H1 (cell line): ENCODE data around the gene BIN1. TPM values are rescaled to one million over a fixed set of nuclear protein-coding genes. Genes with fewer than 3 reads are reported as not detected.

Experiments
- CTCF ChIA-PET: fragments of 300-600 bp; sonication (Branson Sonifier 250); formaldehyde crosslinking; loops from one replicate; lab custom pipeline; 2021; ENCODE audit not compliant: partially characterized antibody; lab: Charles Lee
- POLR2A ChIA-PET: fragments of 300-600 bp; sonication (Branson Sonifier 250); formaldehyde crosslinking; loops from one replicate; lab custom pipeline; 2021; ENCODE audit warnings: inconsistent platforms; ENCODE audit not compliant: partially characterized antibody; lab: Charles Lee
- DNase-seq, 2 experiments: peaks; one replicate each; pipeline versions ENCODE4 v3.0.0 to v3.0.0-alpha.2; 2010 to 2022; ENCODE audit warnings: low spot score in 2 of 2, low read depth in 1 of 2, mixed read lengths in 1 of 2
- FAIRE-seq: peaks from 2 replicates; lab custom pipeline; 2011; peaks lifted over from hg19 to GRCh38; lab: Jason Lieb, UNC
- H2AFZ ChIP-seq: 2 replicates; pipeline ENCODE4 v1.8.1; 2012; ENCODE audit warnings: low read length, inconsistent platforms
- H2AK5ac ChIP-seq: 2 replicates; pipeline ENCODE4 v1.6.1; 2013; ENCODE audit warnings: low read depth, low read length
- H2BK120ac ChIP-seq: replicated peaks from 2 replicates; pipeline ENCODE3; 2013; ENCODE audit warnings: low read depth, low read length, inconsistent platforms
- H2BK12ac ChIP-seq: 2 replicates; pipeline ENCODE4 v1.6.1; 2013; ENCODE audit warnings: low read depth, low read length
- H2BK15ac ChIP-seq: 2 replicates; pipeline ENCODE4 v1.6.1; 2013; ENCODE audit warnings: low read length
- H2BK20ac ChIP-seq: 2 replicates; pipeline ENCODE4 v1.6.1; 2013; ENCODE audit warnings: low read length
- H2BK5ac ChIP-seq: 2 replicates; pipeline ENCODE4 v1.6.1; 2013; ENCODE audit warnings: low read depth, low read length
- H3K14ac ChIP-seq: 2 replicates; pipeline ENCODE4 v1.6.1; 2013; ENCODE audit warnings: inconsistent platforms; ENCODE audit not compliant: insufficient read length
- H3K18ac ChIP-seq: 2 replicates; pipeline ENCODE4 v1.6.1; 2013; ENCODE audit warnings: low read length; ENCODE audit errors: extremely low read depth
- H3K23ac ChIP-seq: 2 replicates; pipeline ENCODE4 v1.6.1; 2013; ENCODE audit warnings: inconsistent platforms; ENCODE audit not compliant: insufficient read length
- H3K23me2 ChIP-seq: 2 replicates; pipeline ENCODE4 v1.6.1; 2013; ENCODE audit warnings: low read depth, low read length
- H3K27ac ChIP-seq: 2 replicates; pipeline ENCODE4 v1.6.1; 2011; ENCODE audit warnings: low read depth, low read length, inconsistent platforms
- H3K27me3 ChIP-seq, 4 experiments: replicated peaks in 1 of 4; 1 replicate in 1 of 4; 2 replicates in 3 of 4; pipeline versions ENCODE4 v1.6.1 to v1.8.1; 2011 to 2013; ENCODE audit warnings: low read length in 3 of 4, mild to moderate bottlenecking in 3 of 4, inconsistent platforms in 2 of 4, mixed read lengths in 2 of 4, moderate library complexity in 1 of 4; ENCODE audit not compliant: control insufficient read depth in 3 of 4, insufficient read depth in 3 of 4; ENCODE audit errors: extremely low read depth in 1 of 4
- H3K36me3 ChIP-seq, 4 experiments: 2 replicates each; pipeline versions ENCODE4 v1.6.1 to v1.8.1; 2011 to 2013; ENCODE audit warnings: mild to moderate bottlenecking in 4 of 4, low read length in 3 of 4, moderate library complexity in 2 of 4, control low read depth in 1 of 4, inconsistent platforms in 1 of 4; ENCODE audit not compliant: insufficient read depth in 4 of 4, control insufficient read depth in 2 of 4
- H3K4ac ChIP-seq: replicated peaks from 2 replicates; pipeline ENCODE3; 2013; ENCODE audit warnings: low read length, low read depth, mixed read lengths, inconsistent platforms; ENCODE audit not compliant: insufficient read length
- H3K4me1 ChIP-seq, 4 experiments: replicated peaks in 1 of 4; 1 replicate in 1 of 4; 2 replicates in 3 of 4; pipeline versions ENCODE4 v1.6.1 to v1.8.1; 2011 to 2013; ENCODE audit warnings: low read length in 3 of 4, inconsistent platforms in 2 of 4, mixed read lengths in 1 of 4; ENCODE audit not compliant: insufficient read depth in 4 of 4, control insufficient read depth in 3 of 4
- H3K4me2 ChIP-seq, 2 experiments: 2 replicates each; pipeline versions ENCODE4 v1.6.1 to v1.8.1; 2011 to 2013; ENCODE audit warnings: low read depth in 2 of 2, low read length in 2 of 2, control low read depth in 1 of 2, inconsistent platforms in 1 of 2, mild to moderate bottlenecking in 1 of 2; ENCODE audit not compliant: insufficient read depth in 1 of 2
- H3K4me3 ChIP-seq, 4 experiments: fragments of 200-600, 300-600 bp in 1 of 4; sonication (generic), shearing (Covaris generic), sonication (Bioruptor Twin) in 1 of 4; 2 replicates each; pipeline versions ENCODE4 v1.5.1 to v1.8.1; 2011 to 2016; ENCODE audit warnings: low read length in 4 of 4, low read depth in 3 of 4, control low read depth in 2 of 4, inconsistent platforms in 2 of 4, mild to moderate bottlenecking in 2 of 4, mixed read lengths in 1 of 4, moderate library complexity in 1 of 4; ENCODE audit not compliant: insufficient read depth in 2 of 4; ENCODE audit errors: extremely low read depth in 1 of 4
- H3K56ac ChIP-seq: replicated peaks from 2 replicates; pipeline ENCODE3; 2013; ENCODE audit warnings: low read depth, mild to moderate bottlenecking, mixed read lengths, low read length, inconsistent platforms; ENCODE audit not compliant: insufficient read length
- H3K79me1 ChIP-seq: 2 replicates; pipeline ENCODE4 v1.6.1; 2013; ENCODE audit warnings: low read depth, low read length, control low read depth
- H3K79me2 ChIP-seq, 2 experiments: 2 replicates each; pipeline versions ENCODE4 v1.6.1 to v1.8.1; 2012 to 2013; ENCODE audit warnings: low read length in 2 of 2, mild to moderate bottlenecking in 2 of 2, inconsistent platforms in 1 of 2; ENCODE audit not compliant: insufficient read depth in 2 of 2, control insufficient read depth in 1 of 2
- H3K9ac ChIP-seq, 4 experiments: replicated peaks in 1 of 4; 1 replicate in 1 of 4; 2 replicates in 3 of 4; pipeline versions ENCODE4 v1.6.1 to v1.8.1; 2011 to 2013; ENCODE audit warnings: low read depth in 3 of 4, low read length in 3 of 4, control low read depth in 2 of 4, mild to moderate bottlenecking in 2 of 4, moderate library complexity in 2 of 4, inconsistent platforms in 1 of 4; ENCODE audit errors: extremely low read depth in 1 of 4
- H3K9me3 ChIP-seq, 2 experiments: 2 replicates each; pipeline versions ENCODE4 v1.6.1 to v1.8.1; 2012 to 2013; ENCODE audit warnings: mild to moderate bottlenecking in 2 of 2, moderate library complexity in 2 of 2, control low read depth in 1 of 2, inconsistent platforms in 1 of 2, low read depth in 1 of 2, low read length in 1 of 2, mixed read lengths in 1 of 2; ENCODE audit not compliant: insufficient read depth in 2 of 2
- H4K20me1 ChIP-seq, 2 experiments: replicated peaks in 1 of 2; 2 replicates each; pipeline versions ENCODE3 to v1.8.1; 2011 to 2013; ENCODE audit warnings: inconsistent platforms in 2 of 2, low read length in 2 of 2, mild to moderate bottlenecking in 1 of 2; ENCODE audit not compliant: insufficient read depth in 2 of 2, control insufficient read depth in 1 of 2
- H4K5ac ChIP-seq: 2 replicates; pipeline ENCODE4 v1.6.1; 2013; ENCODE audit warnings: low read length, low read depth, mixed read lengths, inconsistent platforms; ENCODE audit not compliant: insufficient read length
- H4K8ac ChIP-seq: 2 replicates; pipeline ENCODE4 v1.8.0; 2013; ENCODE audit warnings: mild to moderate bottlenecking, moderate library complexity, low read length, inconsistent platforms; ENCODE audit not compliant: insufficient read depth; ENCODE audit errors: extremely low read depth
- H4K91ac ChIP-seq: replicated peaks from 2 replicates; pipeline ENCODE3; 2013; ENCODE audit warnings: low read length, mixed read lengths, inconsistent platforms; ENCODE audit not compliant: insufficient read length
- CHD2 ChIP-seq: IDR thresholded peaks from 2 replicates; pipeline ENCODE4 v1.6.1; 2012; ENCODE audit warnings: low read length, improper control_type of control experiment
- EGR1 ChIP-seq: IDR thresholded peaks from 2 replicates; pipeline ENCODE4 v1.6.1; 2011; ENCODE audit warnings: low read depth, low read length, borderline replicate concordance
- EZH2 ChIP-seq: fragments of 200-600 bp; sonication (generic); IDR thresholded peaks from 2 replicates; pipeline ENCODE4 v1.7.1; 2012; ENCODE audit warnings: low read depth, mild to moderate bottlenecking, moderate library complexity, low read length, inconsistent platforms; ENCODE audit not compliant: severe bottlenecking
- GTF2F1 ChIP-seq: IDR thresholded peaks from 2 replicates; pipeline ENCODE4 v1.6.1; 2012; ENCODE audit warnings: low read depth, low read length, improper control_type of control experiment, borderline replicate concordance
- HDAC6 ChIP-seq: IDR thresholded peaks from one replicate; pipeline ENCODE4 v1.7.1; 2012; ENCODE audit warnings: low read depth, mild to moderate bottlenecking, inconsistent platforms, low read length, moderate library complexity
- KDM1A ChIP-seq: fragments of 200-600, 300-600 bp; sonication (generic); IDR thresholded peaks from 2 replicates; pipeline ENCODE4 v1.7.1; 2016; ENCODE audit warnings: mild to moderate bottlenecking, low read length, borderline replicate concordance
- KDM4A ChIP-seq: IDR thresholded peaks from one replicate; pipeline ENCODE4 v1.7.1; 2012; ENCODE audit warnings: low read depth, mild to moderate bottlenecking, moderate library complexity, low read length, inconsistent platforms; ENCODE audit not compliant: severe bottlenecking
- MAX ChIP-seq: IDR thresholded peaks from 2 replicates; pipeline ENCODE4 v1.6.1; 2012; ENCODE audit warnings: inconsistent platforms
- NANOG ChIP-seq: IDR thresholded peaks from 2 replicates; pipeline ENCODE4 v1.6.1; 2011; ENCODE audit warnings: low read length, low read depth, mild to moderate bottlenecking, inconsistent platforms; ENCODE audit not compliant: insufficient read depth, poor library complexity, severe bottlenecking
- RBBP5 ChIP-seq: IDR thresholded peaks from 2 replicates; pipeline ENCODE4 v1.7.1; 2012; ENCODE audit warnings: low read depth, mild to moderate bottlenecking, inconsistent platforms, low read length, moderate library complexity, borderline replicate concordance
- RXRA ChIP-seq: IDR thresholded peaks from 2 replicates; pipeline ENCODE4 v1.6.1; 2011; ENCODE audit warnings: low read depth, mild to moderate bottlenecking, low read length, moderate library complexity; ENCODE audit not compliant: insufficient read depth
- SIN3A ChIP-seq, 2 experiments: IDR thresholded peaks in 1 of 2; conservative IDR thresholded peaks in 1 of 2; 2 replicates each; pipeline ENCODE4 v1.6.1; 2011 to 2012; ENCODE audit warnings: low read length in 2 of 2, improper control_type of control experiment in 1 of 2, low read depth in 1 of 2, mild to moderate bottlenecking in 1 of 2
- SIX5 ChIP-seq: IDR thresholded peaks from 2 replicates; pipeline ENCODE4 v1.6.1; 2011; ENCODE audit warnings: mild to moderate bottlenecking, low read depth, low read length
- YY1 ChIP-seq: IDR thresholded peaks from 2 replicates; pipeline ENCODE4 v1.6.1; 2011; ENCODE audit warnings: low read depth, mild to moderate bottlenecking, low read length
- whole genome bisulfite sequencing, 2 experiments: shearing (Covaris generic) in 1 of 2; methylation state at CpG; one replicate each; pipeline versions ENCODE4 v1.1.6 to v1.1.7; 2013 to 2015; ENCODE audit warnings: low lambda C conversion rate in 2 of 2, mixed read lengths in 2 of 2, inconsistent platforms in 1 of 2, low coverage in 1 of 2, missing lambda C conversion rate in 1 of 2; ENCODE audit not compliant: insufficient replicate concordance in 2 of 2, insufficient coverage in 1 of 2, insufficient read length in 1 of 2; ENCODE audit errors: extremely low coverage in 1 of 2, missing lambda C conversion rate in 1 of 2; 5-methylcytosine and 5-hydroxymethylcytosine counted together
- polyA plus RNA-seq, 7 experiments: library from polyadenylated mRNA; depleted of rRNA in 3 of 7; stranded (reverse) in 5 of 7; unstranded in 2 of 7; fragments of >200 nt in 5 of 7; fragments of 200-250 nt in 2 of 7; gene quantifications; 1 replicate in 5 of 7; 2 replicates in 1 of 7; 4 replicates in 1 of 7; pipeline versions ENCODE4 v1.2.1 to v1.2.3, GENCODE V29; 2011 to 2013; ENCODE audit warnings: missing spikeins in 2 of 7, mixed read lengths in 2 of 7
- total RNA-seq: library from RNA; stranded (reverse); fragmentation: NEBNext Ultra II Directional; extraction: Animal tissue kit (Norgen Biotek cat#: 25700); gene quantifications from 2 replicates; pipeline ENCODE4 v1.2.1, GENCODE V29; 2021

The BIN1 gene
- total and polyA plus RNA-seq, 2 of the 8 experiments (the other 6 are each of a cell fraction or from before 2014, with no cell fraction given), result 23.6 to 35.6 TPM

- H3K18ac ChIP-seq, result no peak overlapping the region
- FAIRE-seq (no peak), DNase-seq (no peak)
- POLR2A ChIA-PET, result no interaction called here
- H4K20me1 ChIP-seq, result peaks cover 2 to 8% of the 10 kb centered on the region in 2 experiments
- H3K27ac ChIP-seq, result no peak overlapping the region
- no peak overlapping the region for H4K91ac ChIP-seq
- no peak overlapping the region for H3K23ac ChIP-seq
- no peak overlapping the region for H4K5ac ChIP-seq
- H2AFZ ChIP-seq, result no peak overlapping the region
- no peak overlapping the region for H3K9ac ChIP-seq
- 92% methylated on average over 5 of the region's 6 CpGs; no CpG with 5 or more reads in 1 of the 2 experiments for WGBS, 2 experiments
- H3K79me2 ChIP-seq, result peaks cover 0 to 9% of the 10 kb centered on the region in 2 experiments; a peak in 1 of 4 replicates
- no peak overlapping the region for H2BK15ac ChIP-seq
- H3K23me2 ChIP-seq, result 0 out of 2 replicates have a peak, but pooled peaks cover 2% of the 10 kb centered on the region
- H3K4me3 ChIP-seq, result no peak overlapping the region
- peaks cover 0 to 3% (median 0%) of the 10 kb centered on the region in 4 experiments; a peak in 2 of 7 replicates for H3K4me1 ChIP-seq
- H3K56ac ChIP-seq, result no peak overlapping the region
- no peak overlapping the region for H3K4ac ChIP-seq
- no peak overlapping the region for H2BK20ac ChIP-seq
- CTCF ChIA-PET, result interaction anchor here (0.9 to 12.7 kb wide), 12 partner anchors 6 to 248 kb away, joined by 3 to 132 read pairs (median 5); partner anchors contain the start of gene BIN1
- TF ChIP-seq GTF2F1 (no peak), RXRA (no peak), RBBP5 (no peak), KDM4A (no peak), EGR1 (no peak), KDM1A (no peak), EZH2 (no peak), SIX5 (no peak), NANOG (no peak), YY1 (no peak), HDAC6 (no peak), SIN3A (conservative IDR thresholded peaks at IDR 0.05 in 1 of 2, IDR thresholded peaks at IDR 0.05 in 1 of 2; ENCODE audit: low read depth in 1 of 2, low read length in 2 of 2) (no peak), MAX (no peak), CHD2 (no peak)
- H2BK12ac ChIP-seq, result no peak overlapping the region
- H2BK5ac ChIP-seq, result no peak overlapping the region
- no peak overlapping the region for H2BK120ac ChIP-seq
- H4K8ac ChIP-seq, result no peak overlapping the region; the same call in 1 of the 2 replicates
- H3K36me3 ChIP-seq, result no peaks in the 10 kb centered on the region
- H3K27me3 ChIP-seq, result no peaks in the 10 kb centered on the region
- H3K14ac ChIP-seq, result no peak overlapping the region
- no peak overlapping the region for H2AK5ac ChIP-seq
- H3K4me2 ChIP-seq, result no peak overlapping the region
- peaks cover 7% of the 10 kb centered on the region; the same call in 1 of the 2 replicates for H3K79me1 ChIP-seq
- no peaks in the 10 kb centered on the region for H3K9me3 ChIP-seq
Measured at GRCh38 chr2:127075821-127076220, 31.1 kb downstream of the BIN1 start.
